ENCODE results near the gene SLC28A3.

DNA sequence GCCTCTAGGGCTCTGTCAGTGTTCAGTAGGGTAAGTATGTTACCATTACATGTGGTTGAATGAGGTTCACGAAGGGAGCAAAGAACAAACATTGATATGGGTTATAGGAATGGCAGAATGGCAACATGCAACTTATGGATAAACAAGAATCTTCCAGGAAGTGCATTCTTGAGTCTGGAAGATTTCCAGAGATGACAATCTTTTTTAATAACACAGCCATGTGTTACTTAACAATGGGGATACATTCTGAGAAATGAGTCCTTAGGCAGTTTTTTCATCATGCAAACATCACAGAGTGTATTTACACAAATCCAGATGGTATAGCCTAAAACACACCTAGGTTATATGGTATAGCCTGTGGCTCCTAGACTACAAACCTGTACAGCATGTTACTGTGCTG, 9.1 kb upstream of the SLC28A3 start:
- TF ChIP-seq POLR2AphosphoS5 (IDR thresholded peaks at IDR 0.05; ENCODE audit: low read depth) (no peak), GABPA (IDR thresholded peaks at IDR 0.05; ENCODE audit: low read depth) (no peak), SPI1 (IDR thresholded peaks at IDR 0.05; ENCODE audit: borderline replicate concordance, low read depth) (no peak)
- TF ChIP-seq, protein P1, sequence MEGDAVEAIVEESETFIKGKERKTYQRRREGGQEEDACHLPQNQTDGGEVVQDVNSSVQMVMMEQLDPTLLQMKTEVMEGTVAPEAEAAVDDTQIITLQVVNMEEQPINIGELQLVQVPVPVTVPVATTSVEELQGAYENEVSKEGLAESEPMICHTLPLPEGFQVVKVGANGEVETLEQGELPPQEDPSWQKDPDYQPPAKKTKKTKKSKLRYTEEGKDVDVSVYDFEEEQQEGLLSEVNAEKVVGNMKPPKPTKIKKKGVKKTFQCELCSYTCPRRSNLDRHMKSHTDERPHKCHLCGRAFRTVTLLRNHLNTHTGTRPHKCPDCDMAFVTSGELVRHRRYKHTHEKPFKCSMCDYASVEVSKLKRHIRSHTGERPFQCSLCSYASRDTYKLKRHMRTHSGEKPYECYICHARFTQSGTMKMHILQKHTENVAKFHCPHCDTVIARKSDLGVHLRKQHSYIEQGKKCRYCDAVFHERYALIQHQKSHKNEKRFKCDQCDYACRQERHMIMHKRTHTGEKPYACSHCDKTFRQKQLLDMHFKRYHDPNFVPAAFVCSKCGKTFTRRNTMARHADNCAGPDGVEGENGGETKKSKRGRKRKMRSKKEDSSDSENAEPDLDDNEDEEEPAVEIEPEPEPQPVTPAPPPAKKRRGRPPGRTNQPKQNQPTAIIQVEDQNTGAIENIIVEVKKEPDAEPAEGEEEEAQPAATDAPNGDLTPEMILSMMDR (IDR thresholded peaks at IDR 0.05; ENCODE audit: insufficient read depth, low read length), result no peak
- TF ChIP-seq, protein P2, sequence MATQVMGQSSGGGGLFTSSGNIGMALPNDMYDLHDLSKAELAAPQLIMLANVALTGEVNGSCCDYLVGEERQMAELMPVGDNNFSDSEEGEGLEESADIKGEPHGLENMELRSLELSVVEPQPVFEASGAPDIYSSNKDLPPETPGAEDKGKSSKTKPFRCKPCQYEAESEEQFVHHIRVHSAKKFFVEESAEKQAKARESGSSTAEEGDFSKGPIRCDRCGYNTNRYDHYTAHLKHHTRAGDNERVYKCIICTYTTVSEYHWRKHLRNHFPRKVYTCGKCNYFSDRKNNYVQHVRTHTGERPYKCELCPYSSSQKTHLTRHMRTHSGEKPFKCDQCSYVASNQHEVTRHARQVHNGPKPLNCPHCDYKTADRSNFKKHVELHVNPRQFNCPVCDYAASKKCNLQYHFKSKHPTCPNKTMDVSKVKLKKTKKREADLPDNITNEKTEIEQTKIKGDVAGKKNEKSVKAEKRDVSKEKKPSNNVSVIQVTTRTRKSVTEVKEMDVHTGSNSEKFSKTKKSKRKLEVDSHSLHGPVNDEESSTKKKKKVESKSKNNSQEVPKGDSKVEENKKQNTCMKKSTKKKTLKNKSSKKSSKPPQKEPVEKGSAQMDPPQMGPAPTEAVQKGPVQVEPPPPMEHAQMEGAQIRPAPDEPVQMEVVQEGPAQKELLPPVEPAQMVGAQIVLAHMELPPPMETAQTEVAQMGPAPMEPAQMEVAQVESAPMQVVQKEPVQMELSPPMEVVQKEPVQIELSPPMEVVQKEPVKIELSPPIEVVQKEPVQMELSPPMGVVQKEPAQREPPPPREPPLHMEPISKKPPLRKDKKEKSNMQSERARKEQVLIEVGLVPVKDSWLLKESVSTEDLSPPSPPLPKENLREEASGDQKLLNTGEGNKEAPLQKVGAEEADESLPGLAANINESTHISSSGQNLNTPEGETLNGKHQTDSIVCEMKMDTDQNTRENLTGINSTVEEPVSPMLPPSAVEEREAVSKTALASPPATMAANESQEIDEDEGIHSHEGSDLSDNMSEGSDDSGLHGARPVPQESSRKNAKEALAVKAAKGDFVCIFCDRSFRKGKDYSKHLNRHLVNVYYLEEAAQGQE (IDR thresholded peaks at IDR 0.05; ENCODE audit: insufficient replicate concordance, low read depth), result no peak

All from HL-60 (cell line).